HG03064 (cell line): Measurements from ENCODE around the gene IGSF22.
"Not testable (repeated sequence)": the region's sequence is repeated elsewhere in the genome, so short reads cannot be mapped to it uniquely, and the experiment has no call there.

Experiments
- ATAC-seq: cut with Tn5 transposase; IDR thresholded peaks from one replicate; pipeline ENCODE4 v1.9.1; 2021; ENCODE audit warnings: low read depth; ENCODE audit not compliant: unreplicated experiment

Gene IGSF22

GRCh38 chr11:18696638-18697225 is 29.3 kb downstream of the IGSF22 start:
- ATAC-seq = no peak

- ATAC-seq = no peak
Measured at GRCh38 chr11:18692941-18693760, 32.8 kb downstream of the IGSF22 start.

GRCh38 chr11:18691467-18692140 is 34.4 kb downstream of the IGSF22 start:
- ATAC-seq = not testable (repeated sequence)

GRCh38 chr11:18684267-18684666 is 41.7 kb downstream of the IGSF22 start:
- no peak for ATAC-seq

GRCh38 chr11:18682466-18682865 is 43.5 kb downstream of the IGSF22 start:
- no peak for ATAC-seq

GRCh38 chr11:18681949-18682348 is 44.0 kb downstream of the IGSF22 start:
- not testable (repeated sequence) for ATAC-seq

GRCh38 chr11:18677560-18677959 is 48.4 kb downstream of the IGSF22 start:
- ATAC-seq = no peak

GRCh38 chr11:18676803-18677202 is 49.2 kb downstream of the IGSF22 start:
- ATAC-seq = no peak

- ATAC-seq = not testable (repeated sequence)
Measured at GRCh38 chr11:18672209-18672608, 53.8 kb downstream of the IGSF22 start.

GRCh38 chr11:18671246-18671645 is 54.7 kb downstream of the IGSF22 start:
- ATAC-seq = no peak

GRCh38 chr11:18669711-18670110 is 56.3 kb downstream of the IGSF22 start:
- no peak for ATAC-seq

- ATAC-seq = no peak
Measured at GRCh38 chr11:18669219-18669596, 56.8 kb downstream of the IGSF22 start.

- ATAC-seq = no peak
Measured at GRCh38 chr11:18668131-18668530, 57.9 kb downstream of the IGSF22 start.

GRCh38 chr11:18665353-18665872 is 60.6 kb downstream of the IGSF22 start:
- ATAC-seq = not testable (repeated sequence)

- no peak for ATAC-seq
Measured at GRCh38 chr11:18657673-18658072, 68.3 kb downstream of the IGSF22 start.
